H1 (cell line): ENCODE measurements around the gene SCN10A. TPM values are rescaled to one million over a fixed set of nuclear protein-coding genes. Genes with fewer than 3 reads are reported as not detected.

Source experiments
- CTCF ChIA-PET: fragments of 300-600 bp; sonication (Branson Sonifier 250); formaldehyde crosslinking; loops from one replicate; lab custom pipeline; 2021; ENCODE audit not compliant: partially characterized antibody; lab: Charles Lee
- POLR2A ChIA-PET: fragments of 300-600 bp; sonication (Branson Sonifier 250); formaldehyde crosslinking; loops from one replicate; lab custom pipeline; 2021; ENCODE audit warnings: inconsistent platforms; ENCODE audit not compliant: partially characterized antibody; lab: Charles Lee
- DNase-seq, 2 experiments: peaks; one replicate each; pipeline versions ENCODE4 v3.0.0 to v3.0.0-alpha.2; 2010 to 2022; ENCODE audit warnings: low spot score in 2 of 2, low read depth in 1 of 2, mixed read lengths in 1 of 2
- FAIRE-seq: peaks from 2 replicates; lab custom pipeline; 2011; peaks lifted over from hg19 to GRCh38; lab: Jason Lieb, UNC
- H2AFZ ChIP-seq: 2 replicates; pipeline ENCODE4 v1.8.1; 2012; ENCODE audit warnings: low read length, inconsistent platforms
- H2AK5ac ChIP-seq: 2 replicates; pipeline ENCODE4 v1.6.1; 2013; ENCODE audit warnings: low read depth, low read length
- H2BK120ac ChIP-seq: replicated peaks from 2 replicates; pipeline ENCODE3; 2013; ENCODE audit warnings: low read depth, low read length, inconsistent platforms
- H2BK12ac ChIP-seq: 2 replicates; pipeline ENCODE4 v1.6.1; 2013; ENCODE audit warnings: low read depth, low read length
- H2BK15ac ChIP-seq: 2 replicates; pipeline ENCODE4 v1.6.1; 2013; ENCODE audit warnings: low read length
- H2BK20ac ChIP-seq: 2 replicates; pipeline ENCODE4 v1.6.1; 2013; ENCODE audit warnings: low read length
- H2BK5ac ChIP-seq: 2 replicates; pipeline ENCODE4 v1.6.1; 2013; ENCODE audit warnings: low read depth, low read length
- H3K14ac ChIP-seq: 2 replicates; pipeline ENCODE4 v1.6.1; 2013; ENCODE audit warnings: inconsistent platforms; ENCODE audit not compliant: insufficient read length
- H3K18ac ChIP-seq: 2 replicates; pipeline ENCODE4 v1.6.1; 2013; ENCODE audit warnings: low read length; ENCODE audit errors: extremely low read depth
- H3K23ac ChIP-seq: 2 replicates; pipeline ENCODE4 v1.6.1; 2013; ENCODE audit warnings: inconsistent platforms; ENCODE audit not compliant: insufficient read length
- H3K23me2 ChIP-seq: 2 replicates; pipeline ENCODE4 v1.6.1; 2013; ENCODE audit warnings: low read depth, low read length
- H3K27ac ChIP-seq: 2 replicates; pipeline ENCODE4 v1.6.1; 2011; ENCODE audit warnings: low read depth, low read length, inconsistent platforms
- H3K27me3 ChIP-seq, 4 experiments: replicated peaks in 1 of 4; 1 replicate in 1 of 4; 2 replicates in 3 of 4; pipeline versions ENCODE4 v1.6.1 to v1.8.1; 2011 to 2013; ENCODE audit warnings: low read length in 3 of 4, mild to moderate bottlenecking in 3 of 4, inconsistent platforms in 2 of 4, mixed read lengths in 2 of 4, moderate library complexity in 1 of 4; ENCODE audit not compliant: control insufficient read depth in 3 of 4, insufficient read depth in 3 of 4; ENCODE audit errors: extremely low read depth in 1 of 4
- H3K36me3 ChIP-seq, 4 experiments: 2 replicates each; pipeline versions ENCODE4 v1.6.1 to v1.8.1; 2011 to 2013; ENCODE audit warnings: mild to moderate bottlenecking in 4 of 4, low read length in 3 of 4, moderate library complexity in 2 of 4, control low read depth in 1 of 4, inconsistent platforms in 1 of 4; ENCODE audit not compliant: insufficient read depth in 4 of 4, control insufficient read depth in 2 of 4
- H3K4ac ChIP-seq: replicated peaks from 2 replicates; pipeline ENCODE3; 2013; ENCODE audit warnings: low read length, low read depth, mixed read lengths, inconsistent platforms; ENCODE audit not compliant: insufficient read length
- H3K4me1 ChIP-seq, 4 experiments: replicated peaks in 1 of 4; 1 replicate in 1 of 4; 2 replicates in 3 of 4; pipeline versions ENCODE4 v1.6.1 to v1.8.1; 2011 to 2013; ENCODE audit warnings: low read length in 3 of 4, inconsistent platforms in 2 of 4, mixed read lengths in 1 of 4; ENCODE audit not compliant: insufficient read depth in 4 of 4, control insufficient read depth in 3 of 4
- H3K4me2 ChIP-seq, 2 experiments: 2 replicates each; pipeline versions ENCODE4 v1.6.1 to v1.8.1; 2011 to 2013; ENCODE audit warnings: low read depth in 2 of 2, low read length in 2 of 2, control low read depth in 1 of 2, inconsistent platforms in 1 of 2, mild to moderate bottlenecking in 1 of 2; ENCODE audit not compliant: insufficient read depth in 1 of 2
- H3K4me3 ChIP-seq, 4 experiments: fragments of 200-600, 300-600 bp in 1 of 4; sonication (generic), shearing (Covaris generic), sonication (Bioruptor Twin) in 1 of 4; 2 replicates each; pipeline versions ENCODE4 v1.5.1 to v1.8.1; 2011 to 2016; ENCODE audit warnings: low read length in 4 of 4, low read depth in 3 of 4, control low read depth in 2 of 4, inconsistent platforms in 2 of 4, mild to moderate bottlenecking in 2 of 4, mixed read lengths in 1 of 4, moderate library complexity in 1 of 4; ENCODE audit not compliant: insufficient read depth in 2 of 4; ENCODE audit errors: extremely low read depth in 1 of 4
- H3K56ac ChIP-seq: replicated peaks from 2 replicates; pipeline ENCODE3; 2013; ENCODE audit warnings: low read depth, mild to moderate bottlenecking, mixed read lengths, low read length, inconsistent platforms; ENCODE audit not compliant: insufficient read length
- H3K79me1 ChIP-seq: 2 replicates; pipeline ENCODE4 v1.6.1; 2013; ENCODE audit warnings: low read depth, low read length, control low read depth
- H3K79me2 ChIP-seq, 2 experiments: 2 replicates each; pipeline versions ENCODE4 v1.6.1 to v1.8.1; 2012 to 2013; ENCODE audit warnings: low read length in 2 of 2, mild to moderate bottlenecking in 2 of 2, inconsistent platforms in 1 of 2; ENCODE audit not compliant: insufficient read depth in 2 of 2, control insufficient read depth in 1 of 2
- H3K9ac ChIP-seq, 4 experiments: replicated peaks in 1 of 4; 1 replicate in 1 of 4; 2 replicates in 3 of 4; pipeline versions ENCODE4 v1.6.1 to v1.8.1; 2011 to 2013; ENCODE audit warnings: low read depth in 3 of 4, low read length in 3 of 4, control low read depth in 2 of 4, mild to moderate bottlenecking in 2 of 4, moderate library complexity in 2 of 4, inconsistent platforms in 1 of 4; ENCODE audit errors: extremely low read depth in 1 of 4
- H3K9me3 ChIP-seq, 2 experiments: 2 replicates each; pipeline versions ENCODE4 v1.6.1 to v1.8.1; 2012 to 2013; ENCODE audit warnings: mild to moderate bottlenecking in 2 of 2, moderate library complexity in 2 of 2, control low read depth in 1 of 2, inconsistent platforms in 1 of 2, low read depth in 1 of 2, low read length in 1 of 2, mixed read lengths in 1 of 2; ENCODE audit not compliant: insufficient read depth in 2 of 2
- H4K20me1 ChIP-seq, 2 experiments: replicated peaks in 1 of 2; 2 replicates each; pipeline versions ENCODE3 to v1.8.1; 2011 to 2013; ENCODE audit warnings: inconsistent platforms in 2 of 2, low read length in 2 of 2, mild to moderate bottlenecking in 1 of 2; ENCODE audit not compliant: insufficient read depth in 2 of 2, control insufficient read depth in 1 of 2
- H4K5ac ChIP-seq: 2 replicates; pipeline ENCODE4 v1.6.1; 2013; ENCODE audit warnings: low read length, low read depth, mixed read lengths, inconsistent platforms; ENCODE audit not compliant: insufficient read length
- H4K8ac ChIP-seq: 2 replicates; pipeline ENCODE4 v1.8.0; 2013; ENCODE audit warnings: mild to moderate bottlenecking, moderate library complexity, low read length, inconsistent platforms; ENCODE audit not compliant: insufficient read depth; ENCODE audit errors: extremely low read depth
- H4K91ac ChIP-seq: replicated peaks from 2 replicates; pipeline ENCODE3; 2013; ENCODE audit warnings: low read length, mixed read lengths, inconsistent platforms; ENCODE audit not compliant: insufficient read length
- RAD21 ChIP-seq, 2 experiments: IDR thresholded peaks in 1 of 2; conservative IDR thresholded peaks in 1 of 2; 2 replicates each; pipeline ENCODE4 v1.6.1; 2011; ENCODE audit warnings: low read depth in 2 of 2, low read length in 2 of 2, improper control_type of control experiment in 1 of 2, inconsistent platforms in 1 of 2, mild to moderate bottlenecking in 1 of 2, moderate library complexity in 1 of 2
- WGBS, 2 experiments: shearing (Covaris generic) in 1 of 2; methylation state at CpG; one replicate each; pipeline versions ENCODE4 v1.1.6 to v1.1.7; 2013 to 2015; ENCODE audit warnings: low lambda C conversion rate in 2 of 2, mixed read lengths in 2 of 2, inconsistent platforms in 1 of 2, low coverage in 1 of 2, missing lambda C conversion rate in 1 of 2; ENCODE audit not compliant: insufficient replicate concordance in 2 of 2, insufficient coverage in 1 of 2, insufficient read length in 1 of 2; ENCODE audit errors: extremely low coverage in 1 of 2, missing lambda C conversion rate in 1 of 2; 5-methylcytosine and 5-hydroxymethylcytosine counted together
- polyA plus RNA-seq, 7 experiments: library from polyadenylated mRNA; depleted of rRNA in 3 of 7; stranded (reverse) in 5 of 7; unstranded in 2 of 7; fragments of >200 nt in 5 of 7; fragments of 200-250 nt in 2 of 7; gene quantifications; 1 replicate in 5 of 7; 2 replicates in 1 of 7; 4 replicates in 1 of 7; pipeline versions ENCODE4 v1.2.1 to v1.2.3, GENCODE V29; 2011 to 2013; ENCODE audit warnings: missing spikeins in 2 of 7, mixed read lengths in 2 of 7
- total RNA-seq: library from RNA; stranded (reverse); fragmentation: NEBNext Ultra II Directional; extraction: Animal tissue kit (Norgen Biotek cat#: 25700); gene quantifications from 2 replicates; pipeline ENCODE4 v1.2.1, GENCODE V29; 2021

Gene SCN10A
- total and polyA plus RNA-seq, 2 of the 8 experiments (the other 6 are each of a cell fraction or from before 2014, with no cell fraction given): not detected

DNA sequence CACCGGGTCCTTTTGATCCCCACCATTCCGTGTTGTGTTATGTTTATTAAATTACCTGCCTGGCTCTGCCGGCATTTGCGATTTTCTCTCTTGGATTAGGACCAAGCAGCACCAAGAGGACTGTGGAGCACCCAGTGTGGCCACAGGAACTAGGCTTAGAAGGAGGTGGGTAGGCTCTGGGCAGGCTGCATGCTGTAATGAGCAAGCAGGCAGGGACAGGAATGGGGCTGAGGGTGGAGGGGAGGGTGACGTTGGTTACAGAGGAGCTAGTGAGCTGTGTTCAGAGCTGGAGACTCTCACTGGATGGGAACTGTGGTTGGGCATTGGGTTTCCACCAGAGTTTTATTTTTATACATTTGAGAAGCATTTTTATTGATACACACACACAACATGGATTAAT lies 158.6 kb downstream of the SCN10A start:
- no peaks in the 10 kb centered on the region for H3K36me3 ChIP-seq
- H4K5ac ChIP-seq: no peak overlapping the region
- H3K79me1 ChIP-seq: no peaks in the 10 kb centered on the region
- H3K79me2 ChIP-seq: no peaks in the 10 kb centered on the region
- FAIRE-seq: no peak
- no peaks in the 10 kb centered on the region for H3K23me2 ChIP-seq
- H4K91ac ChIP-seq: no peak overlapping the region
- H3K4me3 ChIP-seq: no peak overlapping the region
- H3K56ac ChIP-seq: no peak overlapping the region
- POLR2A ChIA-PET: no interaction called here
- no peak overlapping the region for H2AFZ ChIP-seq
- H3K4me1 ChIP-seq: peaks cover 0 to 12% (median 5%) of the 10 kb centered on the region in 4 experiments; a peak in 5 of 7 replicates
- H2BK12ac ChIP-seq: peak overlapping the region; percentile 43; the same call in 1 of the 2 replicates
- 0 out of 2 replicates have a peak overlapping the region, but pooled peaks have one; percentile 72 for H2BK20ac ChIP-seq
- no peaks in the 10 kb centered on the region for H3K9me3 ChIP-seq
- H2AK5ac ChIP-seq: no peak overlapping the region
- H3K27ac ChIP-seq: no peak overlapping the region
- no peak overlapping the region for H2BK5ac ChIP-seq
- no peak for TF ChIP-seq RAD21 (IDR thresholded peaks at IDR 0.05 in 1 of 2, conservative IDR thresholded peaks at IDR 0.05 in 1 of 2; ENCODE audit: low read depth in 2 of 2, low read length in 2 of 2)
- 66% methylated on average over 5 of the region's 5 CpGs; no CpG with 5 or more reads in 1 of the 2 experiments for WGBS, 2 experiments
- no peak overlapping the region for H3K14ac ChIP-seq
- H4K20me1 ChIP-seq: peaks cover 0 to 1% of the 10 kb centered on the region in 2 experiments
- H2BK120ac ChIP-seq: no peak overlapping the region
- no peak overlapping the region for H3K23ac ChIP-seq
- H3K4me2 ChIP-seq: peak overlapping the region; percentile 13 to 17; a peak in 1 of 4 replicates
- CTCF ChIA-PET: interaction anchor here (1.4 to 14.0 kb wide), 6 partner anchors 22 to 660 kb away, joined by 3 to 506 read pairs (median 8); partner anchors contain the start of genes SCN5A and XYLB
- H3K18ac ChIP-seq: no peak overlapping the region; the same call in 1 of the 2 replicates
- no peak overlapping the region for H2BK15ac ChIP-seq
- no peak overlapping the region for H3K9ac ChIP-seq
- H3K27me3 ChIP-seq: peaks cover 0 to 7% (median 0%) of the 10 kb centered on the region in 4 experiments; a peak in 1 of 7 replicates
- H4K8ac ChIP-seq: no peak overlapping the region
- no peak for DNase-seq
- no peak overlapping the region for H3K4ac ChIP-seq
